HepG2 (cell line): ENCODE data around the gene RGP1. TPM values are rescaled to one million over a fixed set of nuclear protein-coding genes. Genes with fewer than 3 reads are reported as not detected.
A peak's percentile ranks its signal among the peaks of the same experiment; 100 is the strongest.

ENCODE experiments used
- ATAC-seq: fragments of 200-7000 bp; cut with Tn5 transposase; 3 replicates; pipeline ENCODE4 v1.9.1; 2020; ENCODE audit warnings: mild to moderate bottlenecking, moderate library complexity
- BruUV-seq: library from RNA; stranded (reverse); fragments of 400-500 nt; replicated peaks from 2 replicates; lab custom pipeline; 2021; lab: Mats Ljungman, UMichigan
- CTCF ChIA-PET: fragments of 300-600 bp; formaldehyde crosslinking; extraction: SDS; loops from one replicate; lab custom pipeline; 2021; ENCODE audit warnings: low total read pairs, inconsistent platforms, low intra/inter-chr PET ratio; lab: Yijun Ruan, JAX
- POLR2A ChIA-PET: fragments of 350-600 bp; sonication (Branson Sonifier 250); formaldehyde crosslinking; loops from one replicate; lab custom pipeline; 2020; ENCODE audit warnings: antibody characterized with exemption, inconsistent platforms; lab: Yijun Ruan, JAX
- DNase-seq: peaks from one replicate; pipeline ENCODE4 v3.0.0-alpha.2; 2015; ENCODE audit warnings: low spot score
- FAIRE-seq: peaks from 3 replicates; lab custom pipeline; 2011; peaks lifted over from hg19 to GRCh38; lab: Jason Lieb, UNC
- H2AFZ ChIP-seq: one replicate; pipeline ENCODE4 v1.6.1; 2011; ENCODE audit warnings: low read length, inconsistent platforms
- H3K27ac ChIP-seq: fragments of 300-600 bp; 3 replicates; pipeline ENCODE4 v1.8.0; 2011; ENCODE audit warnings: mixed run types, mild to moderate bottlenecking, mixed read lengths, low read length, inconsistent platforms; ENCODE audit not compliant: insufficient read depth; ENCODE audit errors: extremely low read length
- H3K27me3 ChIP-seq, 2 experiments: fragments of 200-600 bp in 1 of 2; 2 replicates in 1 of 2; 3 replicates in 1 of 2; pipeline versions ENCODE4 v1.6.0 to v1.8.0; 2011; ENCODE audit warnings: low read length in 2 of 2, mild to moderate bottlenecking in 2 of 2, moderate library complexity in 2 of 2, inconsistent platforms in 1 of 2; ENCODE audit not compliant: insufficient read depth in 2 of 2, control insufficient read depth in 1 of 2
- H3K36me3 ChIP-seq, 2 experiments: fragments of 200-600 bp in 1 of 2; replicated peaks in 1 of 2; 2 replicates in 1 of 2; 3 replicates in 1 of 2; pipeline versions ENCODE4 v1.5.1 to v1.8.0; 2011; ENCODE audit warnings: low read length in 2 of 2, inconsistent platforms in 1 of 2; ENCODE audit not compliant: insufficient read depth in 2 of 2, control insufficient read depth in 1 of 2
- H3K4me1 ChIP-seq: 2 replicates; pipeline ENCODE4 v1.5.1; 2012; ENCODE audit warnings: low read length, inconsistent platforms; ENCODE audit not compliant: insufficient read depth
- H3K4me2 ChIP-seq: 2 replicates; pipeline ENCODE4 v1.6.0; 2011; ENCODE audit warnings: low read depth, low read length, inconsistent platforms
- H3K4me3 ChIP-seq, 3 experiments: fragments of 200-600 bp in 1 of 3; sonication (generic), shearing (Covaris generic) in 1 of 3; replicated peaks in 1 of 3; 2 replicates each; pipeline ENCODE4 v1.5.1; 2011 to 2016; ENCODE audit warnings: low read length in 3 of 3, inconsistent platforms in 2 of 3, low read depth in 2 of 3, mild to moderate bottlenecking in 2 of 3, control low read depth in 1 of 3, mixed read lengths in 1 of 3; ENCODE audit not compliant: insufficient read depth in 1 of 3
- H3K79me2 ChIP-seq: one replicate; pipeline ENCODE4 v1.6.1; 2011; ENCODE audit warnings: low read length, inconsistent platforms; ENCODE audit not compliant: insufficient read depth
- H3K9ac ChIP-seq: 2 replicates; pipeline ENCODE4 v1.6.0; 2011; ENCODE audit warnings: mild to moderate bottlenecking, low read depth, low read length, inconsistent platforms; ENCODE audit not compliant: insufficient read depth
- H3K9me3 ChIP-seq: 2 replicates; pipeline ENCODE4 v1.5.1; 2012; ENCODE audit warnings: mild to moderate bottlenecking, low read length
- H4K20me1 ChIP-seq: 2 replicates; pipeline ENCODE4 v1.6.0; 2011; ENCODE audit warnings: inconsistent platforms, mild to moderate bottlenecking, low read length, moderate library complexity; ENCODE audit not compliant: insufficient read depth
- MBD4 ChIP-seq: IDR thresholded peaks from 2 replicates; pipeline ENCODE4 v1.6.1; 2012; ENCODE audit warnings: low read length, inconsistent platforms, borderline replicate concordance
- MEIS2 ChIP-seq: sonication (generic); formaldehyde crosslinking; IDR thresholded peaks from 2 replicates; pipeline ENCODE4 v1.9.0; 2021; ENCODE audit warnings: mild to moderate bottlenecking, missing genetic modification reagents
- POLR2A ChIP-seq, 2 experiments: IDR thresholded peaks; 2 replicates each; pipeline ENCODE4 v1.6.1; 2011; ENCODE audit warnings: low read depth in 2 of 2, low read length in 2 of 2, mild to moderate bottlenecking in 1 of 2, moderate library complexity in 1 of 2; ENCODE audit not compliant: insufficient read depth in 1 of 2
- RCOR2 ChIP-seq: IDR thresholded peaks from 2 replicates; pipeline ENCODE4 v1.6.1; 2016; ENCODE audit warnings: missing biosample characterization, missing genetic modification reagents
- ZFX ChIP-seq: sonication (generic); formaldehyde crosslinking; IDR thresholded peaks from 2 replicates; pipeline ENCODE4 v1.4.0; 2020; ENCODE audit warnings: mild to moderate bottlenecking, low read depth, missing genetic modification reagents, moderate library complexity
- ZNF12 ChIP-seq: sonication (generic); formaldehyde crosslinking; IDR thresholded peaks from 2 replicates; pipeline ENCODE4 v1.5.0; 2020; ENCODE audit warnings: missing genetic modification reagents
- ZNF383 ChIP-seq: sonication (generic); formaldehyde crosslinking; IDR thresholded peaks from 2 replicates; pipeline ENCODE4 v1.4.0; 2020; ENCODE audit warnings: missing genetic modification reagents, mild to moderate bottlenecking, borderline replicate concordance
- ZNF7 ChIP-seq: IDR thresholded peaks from 2 replicates; pipeline ENCODE4 v1.6.1; 2016; ENCODE audit warnings: missing biosample characterization, missing genetic modification reagents
- WGBS: methylation state at CpG from one replicate; pipeline ENCODE4 v1.1.6; 2017; ENCODE audit warnings: low lambda C conversion rate; 5-methylcytosine and 5-hydroxymethylcytosine counted together
- in situ Hi-C: cut with HindIII; loops from 2 replicates; pipeline ENCODE4 v1.10.0; 2017; ENCODE audit warnings: low pct_unique_long_range_greater_than_20kb; ENCODE audit not compliant: extremely low pct_ligation_motif_present
- intact Hi-C: fragments of 100-400 bp; cut with micrococcal nuclease; formaldehyde crosslinking; loops from one replicate; pipeline ENCODE4 v1.10.0; 2022; ENCODE audit not compliant: unreplicated experiment
- polyA plus RNA-seq, 8 experiments: library from polyadenylated mRNA; depleted of rRNA in 3 of 8; stranded (reverse) in 7 of 8; unstranded in 1 of 8; fragments of >200 nt; fragmentation: Illumina TruSeq in 4 of 8; extraction: Trizol in 4 of 8; gene quantifications; 2 replicates each; pipeline versions ENCODE4 v1.2.1 to v1.2.3, GENCODE V29; 2011 to 2016; ENCODE audit warnings: low read depth in 4 of 8, missing spikeins in 1 of 8, mixed read lengths in 1 of 8; ENCODE audit not compliant: insufficient read depth in 1 of 8
- total RNA-seq, 5 experiments: library from RNA; depleted of rRNA; stranded (reverse); fragments of >200 nt; fragmentation: Illumina TruSeq; extraction: Trizol; gene quantifications; 2 replicates each; pipeline ENCODE4 v1.2.3, GENCODE V29; 2016; ENCODE audit warnings: low read depth in 1 of 5
- TF ChIP-seq, protein P1 (sequence below): IDR thresholded peaks from 2 replicates; pipeline ENCODE4 v1.6.1; 2016; ENCODE audit warnings: low read depth
- TF ChIP-seq, protein P2 (sequence below), 2 experiments: sonication (generic) in 1 of 2; formaldehyde crosslinking in 1 of 2; IDR thresholded peaks; 2 replicates each; pipeline versions ENCODE4 v1.4.0 to v1.6.1; 2018 to 2020; ENCODE audit warnings: missing genetic modification reagents in 2 of 2, borderline replicate concordance in 1 of 2, low read depth in 1 of 2, mild to moderate bottlenecking in 1 of 2, missing biosample characterization in 1 of 2
- TF ChIP-seq, protein P3 (sequence below): sonication (generic); formaldehyde crosslinking; IDR thresholded peaks from 2 replicates; pipeline ENCODE4 v1.5.1; 2020; ENCODE audit warnings: mild to moderate bottlenecking, moderate library complexity, missing genetic modification reagents
- TF ChIP-seq, protein P4 (sequence below): sonication (generic); formaldehyde crosslinking; IDR thresholded peaks from 2 replicates; pipeline ENCODE4; 2020; ENCODE audit warnings: missing genetic modification reagents, mild to moderate bottlenecking, borderline replicate concordance

Gene RGP1
- total and polyA plus RNA-seq, 2 of the 13 experiments (the other 11 are each of a cell fraction or from before 2014, with no cell fraction given) = 12.7 to 21.0 TPM

DNA sequence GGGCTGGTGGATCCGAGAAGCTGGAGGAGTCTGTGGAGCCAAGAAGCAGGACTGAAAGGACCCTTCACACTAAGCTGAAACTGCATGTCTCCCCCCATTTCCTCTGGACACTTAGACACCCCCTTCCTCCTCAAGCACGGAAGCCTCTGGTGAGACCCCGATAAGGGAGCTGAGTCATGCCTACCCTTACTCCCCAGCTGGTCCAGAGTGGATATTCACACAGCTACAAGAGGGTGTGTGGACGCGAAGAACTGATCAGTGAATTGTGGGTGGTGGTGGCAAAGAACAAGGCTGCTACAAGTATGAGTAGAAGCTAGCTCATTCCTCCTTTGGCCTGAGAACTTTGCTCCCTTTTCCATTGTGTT lies 21.4 kb upstream of the RGP1 start:
- FAIRE-seq = peak; percentile 93
- peaks cover 12 to 35% of the 10 kb centered on the region in 2 experiments for H3K36me3 ChIP-seq
- peak overlapping the region; percentile 77 for H3K27ac ChIP-seq
- peak overlapping the region; percentile 58; the same call in 1 of the 2 replicates for H3K9ac ChIP-seq
- TF ChIP-seq, protein P1, sequence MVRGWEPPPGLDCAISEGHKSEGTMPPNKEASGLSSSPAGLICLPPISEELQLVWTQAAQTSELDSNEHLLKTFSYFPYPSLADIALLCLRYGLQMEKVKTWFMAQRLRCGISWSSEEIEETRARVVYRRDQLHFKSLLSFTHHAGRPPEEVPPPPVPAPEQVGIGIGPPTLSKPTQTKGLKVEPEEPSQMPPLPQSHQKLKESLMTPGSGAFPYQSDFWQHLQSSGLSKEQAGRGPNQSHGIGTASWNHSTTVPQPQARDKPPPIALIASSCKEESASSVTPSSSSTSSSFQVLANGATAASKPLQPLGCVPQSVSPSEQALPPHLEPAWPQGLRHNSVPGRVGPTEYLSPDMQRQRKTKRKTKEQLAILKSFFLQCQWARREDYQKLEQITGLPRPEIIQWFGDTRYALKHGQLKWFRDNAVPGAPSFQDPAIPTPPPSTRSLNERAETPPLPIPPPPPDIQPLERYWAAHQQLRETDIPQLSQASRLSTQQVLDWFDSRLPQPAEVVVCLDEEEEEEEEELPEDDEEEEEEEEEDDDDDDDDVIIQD (CRISPR knock-in tag) = no peak
- TF ChIP-seq RCOR2 (no peak), POLR2A (IDR thresholded peaks at IDR 0.05; ENCODE audit: insufficient read depth in 1 of 2, low read depth in 2 of 2, low read length in 2 of 2) (peak in 1 of 2 experiments; percentile 43; a peak in 1 of 4 replicates), MEIS2 (CRISPR knock-in tag) (no peak), ZNF7 (CRISPR knock-in tag) (0 out of 2 replicates have a peak, but pooled peaks have one; percentile 37), ZNF383 (no peak), ZFX (CRISPR knock-in tag) (peak; percentile 32; the same call in 1 of the 2 replicates), ZNF12 (CRISPR knock-in tag) (peak; percentile 48; the same call in 1 of the 2 replicates), MBD4 (no peak)
- TF ChIP-seq, protein P2, sequence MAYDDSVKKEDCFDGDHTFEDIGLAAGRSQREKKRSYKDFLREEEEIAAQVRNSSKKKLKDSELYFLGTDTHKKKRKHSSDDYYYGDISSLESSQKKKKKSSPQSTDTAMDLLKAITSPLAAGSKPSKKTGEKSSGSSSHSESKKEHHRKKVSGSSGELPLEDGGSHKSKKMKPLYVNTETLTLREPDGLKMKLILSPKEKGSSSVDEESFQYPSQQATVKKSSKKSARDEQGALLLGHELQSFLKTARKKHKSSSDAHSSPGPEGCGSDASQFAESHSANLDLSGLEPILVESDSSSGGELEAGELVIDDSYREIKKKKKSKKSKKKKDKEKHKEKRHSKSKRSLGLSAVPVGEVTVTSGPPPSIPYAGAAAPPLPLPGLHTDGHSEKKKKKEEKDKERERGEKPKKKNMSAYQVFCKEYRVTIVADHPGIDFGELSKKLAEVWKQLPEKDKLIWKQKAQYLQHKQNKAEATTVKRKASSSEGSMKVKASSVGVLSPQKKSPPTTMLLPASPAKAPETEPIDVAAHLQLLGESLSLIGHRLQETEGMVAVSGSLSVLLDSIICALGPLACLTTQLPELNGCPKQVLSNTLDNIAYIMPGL (CRISPR knock-in tag; IDR thresholded peaks at IDR 0.05; ENCODE audit: borderline replicate concordance in 1 of 2, low read depth in 1 of 2) = 0 out of 4 replicates have a peak, but pooled peaks of 1 of the 2 experiments have one; percentile 6
- TF ChIP-seq, protein P3, sequence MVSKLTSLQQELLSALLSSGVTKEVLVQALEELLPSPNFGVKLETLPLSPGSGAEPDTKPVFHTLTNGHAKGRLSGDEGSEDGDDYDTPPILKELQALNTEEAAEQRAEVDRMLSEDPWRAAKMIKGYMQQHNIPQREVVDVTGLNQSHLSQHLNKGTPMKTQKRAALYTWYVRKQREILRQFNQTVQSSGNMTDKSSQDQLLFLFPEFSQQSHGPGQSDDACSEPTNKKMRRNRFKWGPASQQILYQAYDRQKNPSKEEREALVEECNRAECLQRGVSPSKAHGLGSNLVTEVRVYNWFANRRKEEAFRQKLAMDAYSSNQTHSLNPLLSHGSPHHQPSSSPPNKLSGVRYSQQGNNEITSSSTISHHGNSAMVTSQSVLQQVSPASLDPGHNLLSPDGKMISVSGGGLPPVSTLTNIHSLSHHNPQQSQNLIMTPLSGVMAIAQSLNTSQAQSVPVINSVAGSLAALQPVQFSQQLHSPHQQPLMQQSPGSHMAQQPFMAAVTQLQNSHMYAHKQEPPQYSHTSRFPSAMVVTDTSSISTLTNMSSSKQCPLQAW (CRISPR knock-in tag) = 0 out of 2 replicates have a peak, but pooled peaks have one; percentile 35
- TF ChIP-seq, protein P4, sequence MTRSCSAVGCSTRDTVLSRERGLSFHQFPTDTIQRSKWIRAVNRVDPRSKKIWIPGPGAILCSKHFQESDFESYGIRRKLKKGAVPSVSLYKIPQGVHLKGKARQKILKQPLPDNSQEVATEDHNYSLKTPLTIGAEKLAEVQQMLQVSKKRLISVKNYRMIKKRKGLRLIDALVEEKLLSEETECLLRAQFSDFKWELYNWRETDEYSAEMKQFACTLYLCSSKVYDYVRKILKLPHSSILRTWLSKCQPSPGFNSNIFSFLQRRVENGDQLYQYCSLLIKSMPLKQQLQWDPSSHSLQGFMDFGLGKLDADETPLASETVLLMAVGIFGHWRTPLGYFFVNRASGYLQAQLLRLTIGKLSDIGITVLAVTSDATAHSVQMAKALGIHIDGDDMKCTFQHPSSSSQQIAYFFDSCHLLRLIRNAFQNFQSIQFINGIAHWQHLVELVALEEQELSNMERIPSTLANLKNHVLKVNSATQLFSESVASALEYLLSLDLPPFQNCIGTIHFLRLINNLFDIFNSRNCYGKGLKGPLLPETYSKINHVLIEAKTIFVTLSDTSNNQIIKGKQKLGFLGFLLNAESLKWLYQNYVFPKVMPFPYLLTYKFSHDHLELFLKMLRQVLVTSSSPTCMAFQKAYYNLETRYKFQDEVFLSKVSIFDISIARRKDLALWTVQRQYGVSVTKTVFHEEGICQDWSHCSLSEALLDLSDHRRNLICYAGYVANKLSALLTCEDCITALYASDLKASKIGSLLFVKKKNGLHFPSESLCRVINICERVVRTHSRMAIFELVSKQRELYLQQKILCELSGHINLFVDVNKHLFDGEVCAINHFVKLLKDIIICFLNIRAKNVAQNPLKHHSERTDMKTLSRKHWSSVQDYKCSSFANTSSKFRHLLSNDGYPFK (CRISPR knock-in tag) = peak; percentile 40; the same call in 1 of the 2 replicates
- peaks cover 30% of the 10 kb centered on the region for H4K20me1 ChIP-seq
- intact Hi-C loops = no loop called here
- H3K27me3 ChIP-seq = no peaks in the 10 kb centered on the region; a peak in 1 of 5 replicates
- peaks cover 52% of the 10 kb centered on the region for H3K4me1 ChIP-seq
- DNase-seq = no peak
- H2AFZ ChIP-seq = no peak overlapping the region
- in situ Hi-C loops = loop anchor here (5.0 kb wide), 1 partner anchor 60 kb away; the partner anchor contains the start of gene ARHGEF39
- BruUV-seq = no TSS peak
- no peaks in the 10 kb centered on the region for H3K9me3 ChIP-seq
- ChIA-PET POLR2A (interaction anchor here (0.8 to 3.5 kb wide), 20 partner anchors 8 to 1083 kb away, joined by 3 to 44 read pairs (median 8); partner anchors contain the start of genes ARHGEF39, CCDC107, GBA2 and HINT2), CTCF (no interaction called here)
- ATAC-seq = no peak
- peak overlapping the region; percentile 98 for H3K4me2 ChIP-seq
- 52% methylated on average over 3 of the region's 5 CpGs for WGBS
- H3K79me2 ChIP-seq = peaks cover 53% of the 10 kb centered on the region
- peak overlapping the region; percentile 38 to 98 (median 59); a peak in 3 of 6 replicates for H3K4me3 ChIP-seq
